ENCODE data around the gene MAD1L1.
A peak's percentile ranks its signal among the peaks of the same experiment; 100 is the strongest.

MAD1L1 gene

DNA sequence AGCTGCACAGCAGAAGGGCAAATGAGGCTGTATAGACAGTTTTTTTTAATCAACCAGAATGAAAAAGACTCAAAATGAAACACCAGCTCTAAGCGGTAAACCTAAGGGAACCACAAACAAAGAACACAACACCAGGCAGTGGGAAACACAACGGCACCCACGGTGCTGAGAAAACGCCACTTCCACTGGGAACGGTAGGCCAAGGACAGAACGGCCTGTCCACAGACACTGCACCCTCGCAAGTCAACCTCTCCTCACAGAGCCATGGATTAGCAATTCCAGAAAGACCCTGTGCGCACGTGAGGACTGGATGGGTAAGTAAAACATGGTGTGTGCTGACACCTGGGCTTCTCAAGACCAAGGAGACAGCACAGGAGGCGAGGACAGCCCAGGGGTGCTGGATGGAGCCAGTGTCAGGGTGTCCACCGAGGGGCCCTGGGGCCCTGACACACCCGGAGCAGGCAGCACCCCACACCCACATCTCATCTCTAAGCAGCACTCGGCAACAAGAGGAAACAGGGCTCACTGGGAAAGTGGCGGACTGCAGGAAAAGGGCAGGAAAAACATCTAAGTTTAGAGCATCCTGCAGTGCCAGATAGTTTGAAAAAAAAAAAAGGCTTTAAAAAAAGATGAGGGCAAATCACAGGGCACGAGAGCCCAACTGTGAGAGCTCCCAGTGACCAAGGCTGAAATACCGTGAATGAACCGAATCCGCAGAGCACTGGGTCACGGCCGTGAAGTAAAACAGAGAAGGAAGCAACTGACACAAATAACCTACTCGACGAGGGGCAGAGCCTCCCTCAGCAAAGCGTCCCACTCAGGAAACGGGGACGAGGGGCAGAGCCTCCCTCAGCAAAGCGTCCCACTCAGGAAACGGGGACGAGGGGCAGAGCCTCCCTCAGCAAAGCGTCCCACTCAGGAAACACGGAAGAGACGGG is 120.2 kb downstream of the MAD1L1 start:
- DNase-seq = no peak

DNA sequence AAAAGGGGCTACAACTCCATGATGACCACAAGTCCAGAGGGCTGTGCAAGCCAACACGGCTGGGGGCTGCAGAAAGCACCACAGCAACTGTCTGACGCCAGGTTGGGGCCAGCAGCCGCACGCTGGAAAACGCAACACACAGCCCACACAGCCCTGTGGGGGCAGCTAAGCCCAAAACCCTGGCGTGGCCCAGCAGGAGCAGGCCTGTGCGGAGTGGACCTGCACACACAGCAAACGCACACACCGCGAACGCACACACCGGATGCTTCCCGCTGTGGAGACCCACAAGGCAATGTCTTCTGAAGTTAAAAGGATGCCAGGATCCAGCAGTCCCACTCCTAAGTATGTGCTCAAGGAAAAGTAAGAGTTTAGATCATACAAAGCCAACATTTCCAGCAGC is 121.2 kb downstream of the MAD1L1 start:
- DNase-seq = no peak

DNA sequence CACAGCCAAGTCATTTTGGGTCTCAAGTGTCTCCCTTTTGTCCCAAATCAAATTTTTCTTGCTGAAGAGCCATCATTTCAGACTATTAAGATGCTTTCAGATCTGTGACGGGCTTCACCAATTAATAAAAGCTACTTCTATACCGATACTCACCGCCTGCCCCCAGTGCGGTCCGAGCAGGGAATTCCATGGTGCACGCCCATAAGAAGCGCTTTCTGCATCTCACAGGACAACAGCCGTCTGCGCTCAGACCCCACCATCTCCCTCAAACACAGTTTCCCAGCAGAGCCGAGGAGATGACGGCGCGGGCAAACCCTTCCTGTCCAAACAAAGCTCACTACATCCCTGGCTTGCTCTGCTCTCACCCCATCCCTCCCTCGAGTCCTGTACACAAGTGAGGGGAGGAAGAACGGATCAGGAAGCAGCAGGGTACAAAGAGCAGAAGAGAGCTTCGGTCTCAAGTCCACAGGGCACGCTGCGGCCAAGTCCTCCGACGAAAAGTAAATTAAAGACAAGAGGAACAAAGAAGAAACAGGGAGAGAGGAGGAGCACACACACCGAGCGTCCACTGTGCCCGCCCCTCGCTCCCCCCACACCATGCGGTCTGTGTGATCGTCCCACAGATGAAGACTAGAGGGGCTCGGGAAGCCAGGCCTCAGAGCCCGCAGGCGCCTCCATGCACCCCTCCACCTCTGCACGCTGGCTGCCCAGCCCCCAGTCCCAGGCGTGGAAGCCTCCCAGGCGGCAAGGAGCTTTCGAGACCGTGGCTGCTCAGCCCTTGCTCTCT is 121.9 kb downstream of the MAD1L1 start:
- no peak for DNase-seq

DNA sequence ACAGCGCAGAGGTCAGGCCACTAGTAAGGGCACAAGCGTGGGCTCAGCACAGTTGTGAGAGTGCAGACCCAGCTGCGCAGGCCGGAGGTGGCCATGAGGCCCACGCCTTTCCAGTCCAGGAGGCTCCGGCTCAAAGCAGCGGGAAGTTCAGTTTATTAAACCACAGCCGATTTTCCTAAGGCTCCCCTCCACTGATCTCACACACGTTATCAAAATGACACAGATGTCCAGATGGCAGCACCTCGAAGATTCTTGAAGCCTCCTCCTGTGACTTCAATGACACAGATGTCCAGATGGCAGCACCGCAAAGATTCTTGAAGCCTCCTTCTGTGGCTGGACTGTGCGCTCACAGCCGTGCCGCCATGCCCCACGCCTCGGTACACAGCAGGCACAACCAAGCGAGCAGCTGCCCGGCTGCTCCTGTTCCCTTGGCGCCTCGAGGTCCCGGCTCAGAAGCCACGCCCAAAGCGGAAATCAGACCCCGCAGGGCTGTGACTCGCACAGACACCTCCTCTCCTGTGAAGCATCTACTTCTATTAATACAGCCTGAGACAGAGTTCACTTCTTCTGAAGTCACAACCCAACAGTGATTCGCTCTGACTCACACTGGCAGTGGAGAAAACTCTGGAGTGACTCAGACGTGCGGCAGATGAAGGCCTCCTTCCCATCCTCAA is 122.7 kb downstream of the MAD1L1 start:
- peak; percentile 60 for DNase-seq

DNA sequence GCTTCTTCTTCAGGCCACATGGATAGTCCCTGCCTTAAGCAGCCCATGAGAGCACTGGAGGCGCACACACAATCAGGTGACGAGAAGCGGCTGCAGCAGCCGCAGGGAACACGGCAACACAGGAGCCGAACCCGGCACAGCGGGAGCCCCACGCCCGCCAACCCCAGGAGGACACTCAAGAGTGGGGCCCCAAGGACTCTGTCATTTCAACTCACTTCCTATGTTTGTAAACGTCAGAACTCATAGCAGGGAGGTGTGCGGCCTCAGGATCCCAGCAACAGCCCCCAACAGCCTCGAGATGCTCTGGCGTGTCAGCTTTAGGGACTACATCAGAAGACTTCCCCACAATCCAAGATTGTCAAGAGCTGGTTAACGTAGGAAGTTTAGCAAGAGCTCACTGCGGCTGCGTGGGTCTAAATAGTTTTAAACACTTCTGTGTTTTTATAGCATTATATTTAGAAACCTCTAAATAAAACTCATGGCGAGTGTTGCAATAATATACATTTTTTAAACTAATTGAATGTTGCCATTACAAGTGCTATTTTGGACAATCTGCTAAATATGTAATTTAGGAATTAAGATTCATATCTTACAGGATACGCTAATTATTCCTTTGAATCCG is 123.4 kb downstream of the MAD1L1 start:
- no peak for DNase-seq

DNA sequence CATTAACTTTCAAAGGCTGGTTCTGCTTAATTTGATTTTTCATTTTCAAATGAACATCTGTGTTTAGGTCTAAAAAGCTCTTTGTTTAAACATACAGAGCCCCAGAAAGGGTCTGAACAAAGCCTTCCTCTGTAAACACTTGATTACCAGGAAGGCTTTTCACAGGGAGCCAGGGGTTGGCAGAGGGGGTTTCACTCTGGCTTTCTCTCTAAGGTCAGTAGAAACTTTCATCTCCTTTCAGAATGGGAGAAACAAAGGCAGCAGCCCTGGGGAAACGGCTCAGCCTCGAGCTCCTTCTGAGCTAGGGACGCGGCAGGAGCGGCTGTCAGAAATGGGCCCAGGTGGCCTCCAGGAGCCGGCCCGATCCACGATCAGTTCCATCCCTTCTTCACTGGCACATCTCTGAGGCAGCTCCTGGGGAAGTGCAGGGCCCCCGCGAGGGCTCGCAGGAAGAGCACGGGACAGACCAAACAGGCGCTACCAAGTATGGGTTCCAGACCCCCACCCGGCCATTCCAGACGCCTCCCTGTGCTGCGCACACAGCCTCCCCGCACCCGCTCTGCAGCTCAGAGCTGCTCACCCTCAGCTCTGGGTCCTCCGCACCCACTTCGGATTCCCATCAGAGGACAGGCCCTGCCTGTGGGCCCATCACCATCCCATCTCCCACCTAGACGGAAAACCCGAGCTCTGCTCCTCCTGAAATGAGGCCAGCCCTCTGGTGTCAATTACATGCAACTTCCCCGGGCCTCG is 124.1 kb downstream of the MAD1L1 start:
- no peak for DNase-seq

DNA sequence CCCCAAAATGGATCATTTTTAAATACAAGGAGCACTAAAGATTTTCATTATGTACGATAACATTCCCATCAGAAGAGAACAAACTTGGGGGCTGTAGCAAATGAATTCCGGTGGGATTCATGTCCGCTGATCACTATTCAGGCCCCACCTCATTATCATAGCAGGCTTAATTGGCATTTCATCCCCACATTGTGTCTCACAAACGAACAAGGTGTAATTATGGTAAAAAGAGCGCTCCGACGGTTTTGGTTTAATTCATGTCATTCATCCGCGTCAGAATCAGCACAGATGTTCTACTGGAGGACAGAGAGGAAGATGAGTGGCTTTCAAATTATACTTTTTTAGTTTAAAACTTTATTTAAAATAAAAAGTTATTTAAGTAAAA is 124.7 kb downstream of the MAD1L1 start:
- DNase-seq = no peak

DNA sequence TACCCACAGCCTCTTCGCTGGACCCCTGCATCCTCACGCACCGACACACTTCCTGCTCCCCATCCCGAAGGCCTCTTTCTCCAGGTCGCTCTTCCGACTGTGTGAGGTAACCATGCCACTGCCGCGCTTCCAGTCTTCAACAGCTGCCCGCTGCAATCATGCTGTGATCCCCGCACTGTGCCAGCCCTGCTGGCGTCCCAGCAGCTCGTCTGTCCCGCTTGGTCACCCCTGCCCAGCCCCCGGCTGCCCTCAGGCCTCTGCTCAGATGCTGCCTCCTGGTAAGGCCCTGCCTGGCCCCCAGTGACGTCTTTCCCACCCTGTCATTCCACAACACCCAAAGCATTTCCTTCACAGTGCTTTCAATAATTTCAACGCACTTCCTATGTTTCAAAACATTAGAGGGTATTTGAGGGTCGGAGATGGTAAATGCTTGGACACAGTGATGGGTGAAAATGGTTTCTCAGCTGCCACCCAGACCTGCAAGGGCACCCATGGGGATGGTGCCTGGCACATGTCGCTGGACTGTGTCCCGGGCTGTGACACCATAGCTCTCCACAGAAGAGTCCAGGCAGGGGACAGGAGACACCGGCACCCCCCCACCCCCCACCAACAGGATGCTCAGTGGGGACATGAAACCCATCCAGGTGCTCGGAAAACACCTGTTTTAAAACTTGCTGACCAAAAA is 125.2 kb downstream of the MAD1L1 start:
- no peak for DNase-seq

DNA sequence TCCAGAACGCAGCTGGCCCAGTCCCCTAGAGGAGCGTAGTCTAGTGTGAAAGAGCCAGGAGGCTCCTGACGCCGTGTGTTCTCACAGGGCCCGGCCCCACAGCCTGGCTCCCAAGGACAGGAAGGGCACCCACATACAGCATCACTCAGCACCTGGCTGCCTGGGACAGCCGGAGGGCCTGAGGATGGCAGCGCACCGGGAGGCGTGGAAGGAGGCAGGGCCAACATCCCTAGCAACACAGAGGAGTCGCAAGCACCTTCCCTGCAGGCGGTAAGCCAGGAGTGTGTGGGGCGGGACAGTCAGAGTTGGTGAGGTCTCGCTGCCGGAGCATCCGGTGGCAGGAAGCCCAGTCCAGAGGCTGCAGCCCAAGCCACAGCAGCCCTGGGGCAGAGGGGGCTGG is 125.8 kb downstream of the MAD1L1 start:
- no peak for DNase-seq

DNA sequence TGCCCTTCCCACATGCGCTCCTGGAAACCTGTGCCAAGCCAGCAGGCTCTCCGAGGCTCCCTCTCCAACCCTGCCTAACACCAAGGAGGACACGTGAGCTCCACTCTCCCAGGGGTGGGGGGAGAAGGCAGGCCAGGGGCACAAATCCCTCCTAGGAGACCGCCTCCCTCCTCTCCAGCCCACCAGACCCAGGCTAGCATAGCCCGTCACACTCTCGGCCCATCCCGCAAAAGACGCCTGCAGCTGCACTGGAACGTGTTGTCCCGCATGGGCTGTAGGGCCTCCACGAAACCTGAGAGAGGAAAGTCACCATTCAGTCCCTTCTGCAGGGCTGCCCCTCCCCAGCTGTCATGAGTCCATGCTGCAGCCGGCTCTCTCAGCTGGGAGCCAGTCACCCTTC is 126.3 kb downstream of the MAD1L1 start:
- DNase-seq = no peak

DNA sequence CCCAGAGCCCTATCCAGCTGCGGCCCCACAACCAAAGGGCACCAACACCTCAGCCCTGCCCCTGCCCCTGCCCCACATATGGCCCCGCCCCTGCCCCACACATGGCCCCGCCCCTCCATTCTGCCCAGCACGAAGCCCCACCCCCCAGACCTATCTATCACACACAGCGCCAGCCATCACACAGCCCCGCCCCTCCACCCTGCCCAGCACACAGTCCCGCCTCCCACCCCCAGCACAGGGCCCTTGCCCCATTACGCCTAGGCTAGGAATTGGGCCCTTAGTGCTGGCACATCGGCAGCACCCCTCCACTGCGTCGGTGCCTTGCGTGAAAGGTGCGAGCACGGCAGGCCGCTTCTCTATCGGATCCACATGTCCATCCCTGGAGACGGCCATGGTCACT is 126.8 kb downstream of the MAD1L1 start:
- DNase-seq = no peak

DNA sequence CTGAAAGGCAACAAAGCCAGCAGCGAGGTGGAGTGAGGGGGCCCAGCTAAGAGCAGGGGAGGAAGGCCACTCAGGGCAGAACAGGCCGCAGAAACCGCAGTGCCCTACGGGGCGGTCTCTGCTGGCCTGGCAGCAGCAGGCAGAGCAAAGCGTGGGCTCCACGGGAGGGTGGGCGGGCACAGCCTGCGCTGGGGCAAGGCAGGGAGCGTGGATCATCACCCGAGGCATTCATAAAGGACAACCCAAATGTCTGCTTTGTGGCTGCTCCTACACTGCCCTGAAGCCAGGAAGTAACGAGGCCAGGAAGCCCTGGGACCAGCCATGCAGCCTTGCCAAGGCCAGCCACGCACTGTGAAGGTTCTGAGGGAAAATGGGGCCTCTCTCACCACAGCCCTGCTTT is 127.5 kb downstream of the MAD1L1 start:
- DNase-seq = no peak

DNA sequence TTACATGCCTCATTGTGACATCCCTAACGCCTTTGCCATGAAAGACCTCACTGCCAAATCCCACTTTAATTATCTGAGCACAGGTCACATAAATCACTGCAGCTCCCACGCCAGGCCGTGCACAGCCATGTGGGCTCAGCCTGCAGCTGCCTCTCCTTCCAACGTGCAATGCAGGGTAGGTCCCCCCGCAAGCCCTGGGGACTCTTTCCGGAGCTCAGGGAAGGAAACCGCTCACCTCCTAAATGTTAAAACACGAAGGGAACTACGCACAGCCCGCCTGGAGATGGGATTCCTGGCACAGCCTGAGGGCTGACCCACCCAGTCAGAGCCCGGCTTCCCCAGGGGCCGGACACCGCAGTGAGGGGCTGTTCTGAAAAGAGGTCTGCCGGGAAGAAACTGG is 128.0 kb downstream of the MAD1L1 start:
- DNase-seq = no peak

DNA sequence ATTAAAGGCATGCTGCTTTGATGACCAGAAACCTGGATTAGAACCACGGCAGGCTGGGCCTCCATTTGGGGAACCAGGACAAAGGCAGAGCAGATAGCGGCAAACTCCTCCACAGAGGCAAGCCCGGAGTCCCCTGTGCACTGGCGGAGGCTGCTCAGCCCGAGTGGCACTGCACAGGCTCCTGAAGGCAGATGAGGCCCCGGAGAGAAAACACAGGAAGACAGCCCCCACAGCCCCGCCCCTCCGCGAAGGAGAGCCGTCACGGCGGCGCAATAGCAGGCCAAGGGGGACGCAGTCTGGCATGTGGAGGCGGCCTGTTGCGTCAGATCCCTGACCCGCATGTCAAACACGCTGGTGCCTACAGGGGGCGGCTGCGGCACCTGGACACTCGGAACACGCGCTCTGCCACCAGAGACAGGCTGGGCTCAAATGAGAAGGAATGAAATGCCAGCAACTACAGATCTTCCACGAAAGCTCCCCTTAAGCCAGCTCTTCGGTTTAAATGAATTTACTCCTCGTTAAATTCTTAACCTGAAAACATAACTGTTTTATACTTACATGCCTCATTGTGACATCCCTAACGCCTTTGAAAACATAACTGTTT is 128.5 kb downstream of the MAD1L1 start:
- peak; percentile 77 for DNase-seq

DNA sequence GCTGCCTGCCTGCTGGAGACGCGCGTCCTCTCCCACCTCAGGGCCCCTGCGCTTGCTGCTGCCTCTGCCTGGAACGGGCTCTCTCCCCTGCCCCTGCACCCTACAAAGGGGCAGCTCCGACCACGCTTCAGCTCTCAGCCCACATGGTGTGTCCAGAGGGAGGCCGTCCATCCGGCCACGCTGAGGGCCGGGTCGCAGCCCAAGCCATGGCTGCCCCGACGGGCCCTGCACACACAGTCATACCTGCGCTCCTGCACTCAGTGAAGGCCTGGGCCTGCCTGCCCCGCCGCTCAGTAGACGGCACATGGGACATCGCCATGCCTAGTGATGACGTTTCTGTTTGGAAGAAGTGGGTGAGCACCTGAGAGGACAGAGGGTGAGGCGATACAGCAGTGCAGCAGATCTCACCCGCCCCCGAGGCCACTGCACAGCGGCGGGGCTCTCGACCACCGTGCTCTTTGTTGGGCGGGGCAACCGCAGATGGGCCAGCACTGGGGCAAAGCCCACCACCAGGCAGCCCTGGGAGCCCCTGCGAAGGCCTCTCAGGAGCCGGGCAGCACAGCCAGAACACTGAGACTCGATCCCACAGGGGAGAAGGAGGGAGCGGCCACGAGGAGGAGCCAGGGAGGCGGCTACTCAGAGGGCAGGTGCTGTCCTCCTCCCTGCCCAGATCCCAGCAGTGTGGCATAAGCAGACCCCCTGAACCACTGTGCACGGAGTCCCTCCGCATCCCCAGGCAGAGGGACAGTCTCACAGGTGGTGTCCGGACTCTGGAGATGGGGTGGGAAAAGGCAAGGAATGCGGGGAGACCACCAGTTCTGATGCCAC is 129.5 kb downstream of the MAD1L1 start:
- DNase-seq = no peak

DNA sequence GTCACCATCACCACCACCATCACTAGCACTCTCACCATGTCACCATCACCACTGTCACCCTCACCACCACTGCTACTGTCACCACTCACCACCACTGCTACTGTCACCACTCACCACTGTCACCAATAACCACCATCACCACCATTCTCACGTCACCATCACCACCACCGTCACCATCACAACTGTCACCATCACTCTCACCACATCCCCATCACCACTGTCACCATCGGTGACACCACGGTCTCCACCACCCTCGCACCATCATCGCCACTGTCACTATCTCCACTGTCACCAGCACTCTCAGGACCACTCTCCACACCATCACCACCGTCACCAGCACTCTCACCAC is 130.4 kb downstream of the MAD1L1 start:
- DNase-seq = no peak

DNA sequence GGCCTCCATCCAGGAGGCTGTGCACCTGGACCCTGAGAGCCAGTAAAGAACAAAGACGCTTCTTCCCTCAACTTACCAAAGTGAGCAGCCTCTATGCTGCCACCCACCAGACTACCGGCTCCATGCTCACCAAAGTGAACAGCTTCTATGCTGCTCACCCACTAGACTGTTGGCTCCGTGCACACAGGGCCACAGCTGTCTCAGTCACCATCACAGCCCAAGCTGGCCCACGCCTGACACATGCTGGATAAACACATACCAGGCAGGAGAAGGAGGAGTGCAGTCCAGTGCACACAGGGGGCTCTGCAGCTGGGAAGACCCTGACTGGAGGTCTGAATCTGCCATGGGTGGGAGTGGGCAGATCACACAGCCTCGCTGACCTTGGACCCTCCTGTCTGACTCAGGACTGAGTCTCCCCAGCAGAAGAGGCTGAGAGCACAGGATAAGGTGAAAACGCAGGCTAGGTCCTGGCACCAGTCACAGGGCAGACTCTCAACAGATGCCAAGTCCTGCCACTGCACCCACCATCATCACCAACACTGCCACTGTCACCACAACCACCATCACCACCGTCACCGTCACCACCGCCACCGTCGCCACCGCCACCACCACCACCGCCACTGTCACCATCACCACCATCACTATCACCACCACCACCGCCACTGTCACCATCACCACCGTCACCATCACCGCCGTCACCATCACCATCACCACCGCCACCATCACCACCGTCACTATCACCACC is 130.9 kb downstream of the MAD1L1 start:
- DNase-seq = no peak

DNA sequence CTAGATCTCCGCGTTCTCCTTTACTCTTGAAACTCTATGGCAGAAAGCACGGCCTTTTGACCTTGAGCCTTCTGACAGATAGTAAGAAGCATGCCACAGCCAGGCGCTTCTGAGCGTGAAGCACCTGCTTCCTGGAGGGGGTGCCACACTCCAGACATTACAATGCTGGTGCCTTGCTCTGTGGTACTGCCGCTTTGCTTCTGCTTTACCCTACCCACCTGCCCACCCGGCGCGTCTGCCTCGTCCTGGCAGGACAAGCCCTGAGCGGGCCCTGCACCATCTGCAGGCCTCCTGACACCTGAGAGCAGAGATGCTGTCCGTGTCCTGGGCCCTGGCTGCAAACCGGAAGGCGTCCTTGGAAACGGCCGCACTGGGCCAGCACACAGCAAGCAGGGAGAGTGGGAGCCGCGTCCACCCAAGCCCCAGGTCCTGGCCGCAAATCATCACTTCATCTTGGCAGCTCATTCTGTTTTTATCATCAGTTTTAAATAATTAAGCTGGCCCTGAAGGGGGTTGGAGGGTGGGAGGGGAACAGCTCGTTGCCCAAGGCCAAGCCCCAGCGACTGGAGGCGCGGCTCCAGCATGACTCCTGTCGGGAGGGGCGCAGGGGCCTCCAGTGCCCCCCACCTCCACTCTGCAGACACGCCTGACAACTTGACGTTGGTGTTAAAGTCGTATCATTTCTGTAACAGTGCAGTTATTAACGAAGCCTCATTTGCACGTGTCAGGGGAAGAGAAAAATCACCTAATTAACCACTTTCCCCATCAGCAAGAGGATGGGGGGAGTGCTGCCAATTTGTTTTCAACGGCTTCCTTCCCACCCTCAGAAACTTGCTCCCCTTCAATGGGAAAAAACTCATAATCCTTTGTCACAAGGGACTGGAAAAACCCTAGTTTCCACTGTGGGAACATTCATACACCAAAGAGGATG is 132.2 kb downstream of the MAD1L1 start:
- no peak for DNase-seq
